Endothelial cell of umbilical vein (primary cell): ENCODE measurements around the gene REEP1.

Source experiments
- EZH2 ChIP-seq: IDR thresholded peaks from 2 replicates; pipeline ENCODE4 v1.6.1; 2012; ENCODE audit warnings: borderline replicate concordance, low read depth, mild to moderate bottlenecking, moderate library complexity, low read length, inconsistent platforms; ENCODE audit not compliant: severe bottlenecking
- FOS ChIP-seq: IDR thresholded peaks from 2 replicates; pipeline ENCODE4 v1.6.1; 2011; ENCODE audit warnings: mild to moderate bottlenecking, low read length, moderate library complexity, borderline replicate concordance; ENCODE audit not compliant: insufficient read depth
- JUN ChIP-seq: IDR thresholded peaks from 2 replicates; pipeline ENCODE4 v1.6.1; 2011; ENCODE audit warnings: borderline replicate concordance, low read depth; ENCODE audit not compliant: insufficient read length, insufficient read depth
- MYC ChIP-seq: IDR thresholded peaks from one replicate; pipeline ENCODE4 v1.6.1; 2011; ENCODE audit warnings: mild to moderate bottlenecking, low read depth, low read length
- POLR2A ChIP-seq: IDR thresholded peaks from 2 replicates; pipeline ENCODE4 v1.6.1; 2012; ENCODE audit warnings: low read depth, mild to moderate bottlenecking, control low read depth, low read length
- POLR2AphosphoS5 ChIP-seq: IDR thresholded peaks from 2 replicates; pipeline ENCODE4 v1.6.1; 2012; ENCODE audit warnings: low read depth, mild to moderate bottlenecking, control low read depth, low read length, moderate library complexity; ENCODE audit not compliant: insufficient read depth
- TF ChIP-seq, protein P1 (sequence below), 2 donors: IDR thresholded peaks; 1 replicate in 1 of 2; 2 replicates in 1 of 2; pipeline ENCODE4 v1.5.1; 2011; ENCODE audit warnings: low read length in 2 of 2, mild to moderate bottlenecking in 2 of 2, moderate library complexity in 2 of 2, control low read depth in 1 of 2, inconsistent platforms in 1 of 2, low read depth in 1 of 2; ENCODE audit not compliant: insufficient read depth in 1 of 2; ENCODE audit errors: extremely low read depth in 1 of 2
- TF ChIP-seq, protein P2 (sequence below): IDR thresholded peaks from 2 replicates; pipeline ENCODE4 v1.6.1; 2011; ENCODE audit not compliant: insufficient read depth, insufficient read length

GRCh38 chr2:86292571-86293515 is 44.6 kb downstream of the REEP1 start:
- TF ChIP-seq, protein P1, sequence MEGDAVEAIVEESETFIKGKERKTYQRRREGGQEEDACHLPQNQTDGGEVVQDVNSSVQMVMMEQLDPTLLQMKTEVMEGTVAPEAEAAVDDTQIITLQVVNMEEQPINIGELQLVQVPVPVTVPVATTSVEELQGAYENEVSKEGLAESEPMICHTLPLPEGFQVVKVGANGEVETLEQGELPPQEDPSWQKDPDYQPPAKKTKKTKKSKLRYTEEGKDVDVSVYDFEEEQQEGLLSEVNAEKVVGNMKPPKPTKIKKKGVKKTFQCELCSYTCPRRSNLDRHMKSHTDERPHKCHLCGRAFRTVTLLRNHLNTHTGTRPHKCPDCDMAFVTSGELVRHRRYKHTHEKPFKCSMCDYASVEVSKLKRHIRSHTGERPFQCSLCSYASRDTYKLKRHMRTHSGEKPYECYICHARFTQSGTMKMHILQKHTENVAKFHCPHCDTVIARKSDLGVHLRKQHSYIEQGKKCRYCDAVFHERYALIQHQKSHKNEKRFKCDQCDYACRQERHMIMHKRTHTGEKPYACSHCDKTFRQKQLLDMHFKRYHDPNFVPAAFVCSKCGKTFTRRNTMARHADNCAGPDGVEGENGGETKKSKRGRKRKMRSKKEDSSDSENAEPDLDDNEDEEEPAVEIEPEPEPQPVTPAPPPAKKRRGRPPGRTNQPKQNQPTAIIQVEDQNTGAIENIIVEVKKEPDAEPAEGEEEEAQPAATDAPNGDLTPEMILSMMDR (IDR thresholded peaks at IDR 0.05; ENCODE audit: extremely low read depth in 1 of 2, insufficient read depth in 1 of 2, low read depth in 1 of 2, low read length in 2 of 2), result no peak
- TF ChIP-seq, protein P2, sequence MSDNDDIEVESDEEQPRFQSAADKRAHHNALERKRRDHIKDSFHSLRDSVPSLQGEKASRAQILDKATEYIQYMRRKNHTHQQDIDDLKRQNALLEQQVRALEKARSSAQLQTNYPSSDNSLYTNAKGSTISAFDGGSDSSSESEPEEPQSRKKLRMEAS, result no peak
- TF ChIP-seq POLR2AphosphoS5, result no peak
- TF ChIP-seq FOS, result no peak
- no peak for TF ChIP-seq POLR2A
- no peak for TF ChIP-seq JUN
- no peak for TF ChIP-seq MYC
- no peak for TF ChIP-seq EZH2
